HCT116 (cell line): ENCODE data around the gene RAD51D. TPM values are rescaled to one million over a fixed set of nuclear protein-coding genes. Genes with fewer than 3 reads are reported as not detected.

Source experiments
- ATAC-seq: fragments of 200-7000 bp; cut with Tn5 transposase; 2 replicates; pipeline ENCODE4 v1.9.1; 2020; ENCODE audit warnings: mild to moderate bottlenecking, moderate library complexity
- BruUV-seq: library from RNA; stranded (reverse); fragments of 400-500 nt; replicated peaks from 2 replicates; lab custom pipeline; 2021; lab: Mats Ljungman, UMichigan
- CTCF ChIA-PET: fragments of 300-600 bp; sonication (Branson Sonifier 250); formaldehyde crosslinking; loops from one replicate; lab custom pipeline; 2021; ENCODE audit warnings: antibody characterized with exemption; lab: Charles Lee
- POLR2A ChIA-PET: fragments of 300-600, 350-600 bp; sonication (Branson Sonifier 250); formaldehyde crosslinking; loops from one replicate; lab custom pipeline; 2021; ENCODE audit warnings: antibody characterized with exemption; lab: Charles Lee
- RAD21 ChIA-PET, 2 experiments: fragments of 300-600 bp; sonication (Branson Sonifier 250); formaldehyde crosslinking; loops; one replicate each; lab custom pipeline; 2023; ENCODE audit warnings: low total read pairs in 2 of 2; ENCODE audit not compliant: uncharacterized antibody in 2 of 2, unreplicated experiment in 2 of 2, low non-redundant PET in 1 of 2; lab: Charles Lee
- DNase-seq: peaks from one replicate; pipeline ENCODE4 v3.0.0-alpha.2; 2010; ENCODE audit warnings: low read depth, low spot score
- H2AFZ ChIP-seq: fragments of 200-600 bp; shearing (Covaris generic), sonication (generic); 2 replicates; pipeline ENCODE4 v1.6.1; 2017; ENCODE audit warnings: low read depth, mixed run types, mixed read lengths, antibody characterized with exemption, low read length; ENCODE audit not compliant: poor library complexity, severe bottlenecking
- H3K27ac ChIP-seq: 2 replicates; pipeline ENCODE4 v1.5.1; 2012; ENCODE audit warnings: low read depth, low read length
- H3K27me3 ChIP-seq: fragments of 200-600 bp; sonication (generic); 2 replicates; pipeline ENCODE4 v1.6.1; 2016; ENCODE audit warnings: mixed run types, low read length, mixed read lengths; ENCODE audit not compliant: insufficient read depth
- H3K36me3 ChIP-seq, 2 experiments: fragments of 200-500 bp in 1 of 2; fragments of 200-600 bp in 1 of 2; sonication (Bioruptor generic) in 1 of 2; sonication (generic) in 1 of 2; 2 replicates each; pipeline versions ENCODE4 v1.5.1 to v1.6.1; 2014 to 2016; ENCODE audit warnings: low read length in 2 of 2, inconsistent platforms in 1 of 2, mixed read lengths in 1 of 2, mixed run types in 1 of 2; ENCODE audit not compliant: insufficient read depth in 2 of 2, control insufficient read depth in 1 of 2
- H3K4me1 ChIP-seq, 2 experiments: fragments of 200-600 bp in 1 of 2; sonication (generic) in 1 of 2; 2 replicates each; pipeline versions ENCODE4 v1.5.1 to v1.6.1; 2012 to 2017; ENCODE audit warnings: low read length in 2 of 2, inconsistent platforms in 1 of 2, mild to moderate bottlenecking in 1 of 2, mixed read lengths in 1 of 2, mixed run types in 1 of 2, moderate library complexity in 1 of 2; ENCODE audit not compliant: insufficient read depth in 2 of 2, control insufficient read depth in 1 of 2
- H3K4me2 ChIP-seq: fragments of 200-600 bp; sonication (generic); 2 replicates; pipeline ENCODE4 v1.6.1; 2017; ENCODE audit warnings: mixed run types, low read length, mixed read lengths
- H3K4me3 ChIP-seq, 2 experiments: fragments of 200-600 bp in 1 of 2; sonication (generic) in 1 of 2; replicated peaks in 1 of 2; 2 replicates each; pipeline ENCODE4 v1.5.1; 2011 to 2016; ENCODE audit warnings: low read length in 2 of 2, control low read depth in 1 of 2, low read depth in 1 of 2, mild to moderate bottlenecking in 1 of 2, mixed read lengths in 1 of 2, mixed run types in 1 of 2
- H3K79me2 ChIP-seq: fragments of 200-600 bp; sonication (generic); 2 replicates; pipeline ENCODE4 v1.6.1; 2017; ENCODE audit warnings: mild to moderate bottlenecking, mixed run types, low read length, moderate library complexity, mixed read lengths; ENCODE audit not compliant: insufficient read depth
- H3K9ac ChIP-seq: fragments of 200-600 bp; sonication (generic); 2 replicates; pipeline ENCODE4 v1.6.1; 2016; ENCODE audit warnings: low read length, mixed read lengths
- H3K9me2 ChIP-seq: fragments of 200-600 bp; sonication (generic), shearing (Covaris generic); 2 replicates; pipeline ENCODE4 v1.6.1; 2017; ENCODE audit warnings: mixed run types, mild to moderate bottlenecking, moderate library complexity; ENCODE audit not compliant: insufficient read depth
- H3K9me3 ChIP-seq, 2 experiments: fragments of 200-500 bp in 1 of 2; fragments of 200-600 bp in 1 of 2; sonication (Bioruptor generic) in 1 of 2; sonication (generic) in 1 of 2; 2 replicates each; pipeline ENCODE4 v1.6.1; 2014 to 2017; ENCODE audit warnings: low read length in 2 of 2, mixed read lengths in 2 of 2, inconsistent platforms in 1 of 2, low read depth in 1 of 2, mild to moderate bottlenecking in 1 of 2, mixed run types in 1 of 2, moderate library complexity in 1 of 2; ENCODE audit not compliant: control insufficient read depth in 1 of 2, insufficient read depth in 1 of 2
- H4K20me1 ChIP-seq: fragments of 200-600 bp; sonication (generic), shearing (Covaris generic); 2 replicates; pipeline ENCODE4 v1.6.1; 2017; ENCODE audit warnings: mixed run types, mild to moderate bottlenecking, moderate library complexity; ENCODE audit not compliant: insufficient read depth
- ATF3 ChIP-seq: IDR thresholded peaks from 2 replicates; pipeline ENCODE4 v1.6.1; 2012
- CBX3 ChIP-seq: IDR thresholded peaks from 2 replicates; pipeline ENCODE4 v1.6.1; 2012; ENCODE audit warnings: low read depth
- CEBPB ChIP-seq: IDR thresholded peaks from 2 replicates; pipeline ENCODE4 v1.6.1; 2012; ENCODE audit warnings: low read depth
- CTCF ChIP-seq, 3 experiments: fragments of 200-600 bp in 1 of 3; sonication (generic) in 1 of 3; IDR thresholded peaks in 2 of 3; conservative IDR thresholded peaks in 1 of 3; 2 replicates each; pipeline ENCODE4 v1.5.1; 2012 to 2017; ENCODE audit warnings: low read depth in 2 of 3, low read length in 2 of 3, antibody characterized with exemption in 1 of 3, borderline replicate concordance in 1 of 3, control low read depth in 1 of 3, mild to moderate bottlenecking in 1 of 3, mixed read lengths in 1 of 3, mixed run types in 1 of 3, moderate library complexity in 1 of 3; ENCODE audit not compliant: insufficient read depth in 1 of 3
- ELF1 ChIP-seq: IDR thresholded peaks from 2 replicates; pipeline ENCODE4 v1.6.1; 2012; ENCODE audit warnings: low read depth, borderline replicate concordance
- EZH2 ChIP-seq: fragments of 200-600 bp; sonication (generic); IDR thresholded peaks from 2 replicates; pipeline ENCODE4 v1.6.1; 2017; ENCODE audit warnings: antibody characterized with exemption, mixed run types
- EZH2phosphoT487 ChIP-seq: fragments of 200-600 bp; IDR thresholded peaks from 2 replicates; pipeline ENCODE4 v1.6.1; 2018; ENCODE audit warnings: antibody characterized with exemption, borderline replicate concordance
- FOSL1 ChIP-seq: IDR thresholded peaks from 2 replicates; pipeline ENCODE4 v1.6.1; 2012; ENCODE audit warnings: low read depth
- JUND ChIP-seq: IDR thresholded peaks from 2 replicates; pipeline ENCODE4 v1.6.1; 2012
- MAX ChIP-seq: IDR thresholded peaks from 2 replicates; pipeline ENCODE4 v1.6.1; 2012
- POLR2A ChIP-seq: IDR thresholded peaks from 2 replicates; pipeline ENCODE4 v1.7.0; 2011; ENCODE audit warnings: borderline replicate concordance; ENCODE audit not compliant: insufficient read depth, insufficient read length; ENCODE audit errors: extremely low read depth
- POLR2AphosphoS5 ChIP-seq: IDR thresholded peaks from 2 replicates; pipeline ENCODE4 v1.6.1; 2011; ENCODE audit warnings: mild to moderate bottlenecking, low read depth, low read length, moderate library complexity
- RAD21 ChIP-seq: IDR thresholded peaks from 2 replicates; pipeline ENCODE4 v1.6.1; 2012; ENCODE audit warnings: low read depth, mild to moderate bottlenecking
- REST ChIP-seq: IDR thresholded peaks from 2 replicates; pipeline ENCODE4 v1.6.1; 2012; ENCODE audit warnings: low read depth
- SIN3A ChIP-seq: IDR thresholded peaks from 2 replicates; pipeline ENCODE4 v1.6.1; 2012; ENCODE audit warnings: low read depth
- SRF ChIP-seq: IDR thresholded peaks from 2 replicates; pipeline ENCODE4 v1.6.1; 2012; ENCODE audit warnings: low read depth
- TCF7L2 ChIP-seq: IDR thresholded peaks from 2 replicates; pipeline ENCODE4 v1.7.0; 2011; ENCODE audit warnings: borderline replicate concordance, inconsistent platforms; ENCODE audit not compliant: insufficient read depth, insufficient read length; ENCODE audit errors: extremely low read depth
- YY1 ChIP-seq: IDR thresholded peaks from 2 replicates; pipeline ENCODE4 v1.6.1; 2011; ENCODE audit warnings: low read length, low read depth, moderate library complexity, mild to moderate bottlenecking; ENCODE audit not compliant: insufficient replicate concordance; ENCODE audit errors: extremely low read depth
- ZFX ChIP-seq: fragments of 450-650 bp; IDR thresholded peaks from 2 replicates; pipeline ENCODE4 v1.6.1; 2017
- ZNF274 ChIP-seq: fragments of 200-500 bp; sonication (Bioruptor generic); IDR thresholded peaks from 2 replicates; pipeline ENCODE4 v1.6.1; 2014; ENCODE audit warnings: mild to moderate bottlenecking, low read depth, low read length, inconsistent platforms
- intact Hi-C: fragments of 100-400 bp; cut with micrococcal nuclease; formaldehyde crosslinking; loops from 2 replicates; pipeline ENCODE4 v1.10.0; 2022
- total RNA-seq: library from RNA; stranded (reverse); gene quantifications from one replicate; pipeline ENCODE4 v1.2.1, GENCODE V29; 2021; ENCODE audit not compliant: unreplicated experiment

Gene RAD51D
- total RNA-seq, 1 experiment from 2014 or later = 12.9 TPM

- no peaks in the 10 kb centered on the region for H4K20me1 ChIP-seq
- DNase-seq (peak; percentile 71), ATAC-seq (peak; percentile 93)
- no peaks in the 10 kb centered on the region for H3K27me3 ChIP-seq
- H3K4me1 ChIP-seq = peaks cover 3 to 10% of the 10 kb centered on the region in 2 experiments; a peak in 3 of 4 replicates
- intact Hi-C loops = loop anchor here (1.0 kb wide), 2 partner anchors 102 to 391 kb away; no protein-coding TSS in a partner anchor
- ChIA-PET CTCF (no interaction called here), RAD21 (no interaction called here), POLR2A (no interaction called here)
- H3K9ac ChIP-seq = peak within 1 kb of the TSS; percentile 96
- no peaks in the 10 kb centered on the region for H3K9me2 ChIP-seq
- H3K27ac ChIP-seq = peak within 1 kb of the TSS; percentile 70
- H3K36me3 ChIP-seq = peaks cover 23 to 30% of the 10 kb centered on the region in 2 experiments
- H2AFZ ChIP-seq = peak within 1 kb of the TSS; percentile 98
- BruUV-seq = TSS peak; percentile 75
- H3K79me2 ChIP-seq = peaks cover 46% of the 10 kb centered on the region
- H3K9me3 ChIP-seq = no peaks in the 10 kb centered on the region
- H3K4me3 ChIP-seq = peak within 1 kb of the TSS; percentile 97 to 99
- H3K4me2 ChIP-seq = peak within 1 kb of the TSS; percentile 93
- TF ChIP-seq CBX3 (peak; percentile 90), TCF7L2 (no peak), POLR2A (no peak), RAD21 (peak; percentile 41), YY1 (peak; percentile 92), ATF3 (no peak), ZFX (peak; percentile 57; the same call in 1 of the 2 replicates), CEBPB (no peak), SIN3A (peak; percentile 97), EZH2 (no peak), REST (no peak), FOSL1 (no peak), EZH2phosphoT487 (no peak), ELF1 (no peak), SRF (no peak), CTCF (IDR thresholded peaks at IDR 0.05 in 2 of 3, conservative IDR thresholded peaks at IDR 0.05 in 1 of 3; ENCODE audit: borderline replicate concordance in 1 of 3, insufficient read depth in 1 of 3, low read depth in 2 of 3, low read length in 2 of 3) (peak; percentile 63 to 83 (median 83)), POLR2AphosphoS5 (peak; percentile 79), ZNF274 (no peak), JUND (0 out of 2 replicates have a peak, but pooled peaks have one; percentile 16), MAX (peak; percentile 100)
Measured at GRCh38 chr17:35141681-35142466, 22.2 kb upstream of the RAD51D start, which contains the start of gene NLE1. Gene NLE1, minus strand, starts transcription at chr17:35142303. Its CDS starts 28 bp downstream, at chr17:35142275.
